Duodenal mucosa (tissue), 2 donors: ENCODE results near the gene SPINT1.

ENCODE experiments used
- H3K27ac ChIP-seq: one replicate; pipeline ENCODE4 v1.7.0; 2013; ENCODE audit warnings: low read depth, low read length
- H3K27me3 ChIP-seq, 2 donors: one replicate each; pipeline ENCODE4 v1.7.0; 2013; ENCODE audit warnings: low read length in 2 of 2, control low read depth in 1 of 2; ENCODE audit not compliant: insufficient read depth in 2 of 2, control insufficient read depth in 1 of 2
- H3K36me3 ChIP-seq, 2 donors: one replicate each; pipeline ENCODE4 v1.7.0; 2013; ENCODE audit warnings: low read length in 2 of 2, control low read depth in 1 of 2; ENCODE audit not compliant: insufficient read depth in 2 of 2, control insufficient read depth in 1 of 2
- H3K4me1 ChIP-seq, 2 donors: one replicate each; pipeline ENCODE4 v1.7.0; 2013; ENCODE audit warnings: low read length in 2 of 2, control low read depth in 1 of 2; ENCODE audit not compliant: insufficient read depth in 2 of 2, control insufficient read depth in 1 of 2
- H3K4me3 ChIP-seq, 2 donors: one replicate each; pipeline ENCODE4 v1.7.0; 2013; ENCODE audit warnings: low read length in 2 of 2, low read depth in 1 of 2
- H3K9ac ChIP-seq, 2 donors: one replicate each; pipeline ENCODE4 v1.7.0; 2013; ENCODE audit warnings: low read length in 2 of 2, low read depth in 1 of 2
- H3K9me3 ChIP-seq, 2 donors: one replicate each; pipeline ENCODE4 v1.7.0; 2013; ENCODE audit warnings: low read length in 2 of 2, control low read depth in 1 of 2; ENCODE audit not compliant: control insufficient read depth in 1 of 2

SPINT1 gene

GRCh38 chr15:40843885-40844695 is at the start of gene SPINT1:
Gene SPINT1, plus strand, starts transcription at chr15:40844048. Its CDS starts 507 bp downstream, at chr15:40844555.
- peak within 1 kb of the TSS; percentile 81 to 85 for H3K4me3 ChIP-seq
- peak within 1 kb of the TSS; percentile 88 to 94 for H3K9ac ChIP-seq
- peaks cover 0 to 5% of the 10 kb centered on the region in 2 donors for H3K36me3 ChIP-seq
- H3K9me3 ChIP-seq = no peaks in the 10 kb centered on the region
- peak within 1 kb of the TSS; percentile 89 for H3K27ac ChIP-seq
- H3K4me1 ChIP-seq = peaks cover 10 to 33% of the 10 kb centered on the region in 2 donors
- H3K27me3 ChIP-seq = no peaks in the 10 kb centered on the region

- H3K36me3 ChIP-seq = peaks cover 0 to 7% of the 10 kb centered on the region in 2 donors
- no peak overlapping the region for H3K4me3 ChIP-seq
- H3K9ac ChIP-seq = no peak overlapping the region
- H3K27ac ChIP-seq = no peak overlapping the region
- no peaks in the 10 kb centered on the region for H3K9me3 ChIP-seq
- no peaks in the 10 kb centered on the region for H3K27me3 ChIP-seq
- H3K4me1 ChIP-seq = peaks cover 12 to 32% of the 10 kb centered on the region in 2 donors
These were observed 47.8 kb upstream of the SPINT1 start for GRCh38 chr15:40796041-40796440.

- Histone ChIP-seq H3K27me3 (no peaks in the 10 kb centered on the region), H3K4me3 (no peak overlapping the region), H3K9me3 (no peaks in the 10 kb centered on the region), H3K27ac (no peak overlapping the region), H3K9ac (no peak overlapping the region), H3K4me1 (peaks cover 12 to 32% of the 10 kb centered on the region in 2 donors), H3K36me3 (peaks cover 0 to 7% of the 10 kb centered on the region in 2 donors)
These were observed 47.3 kb upstream of the SPINT1 start for GRCh38 chr15:40796512-40796911.

- Histone ChIP-seq H3K36me3 (peaks cover 0 to 5% of the 10 kb centered on the region in 2 donors), H3K4me3 (no peak overlapping the region), H3K27ac (no peak overlapping the region), H3K9me3 (no peaks in the 10 kb centered on the region), H3K27me3 (no peaks in the 10 kb centered on the region), H3K9ac (no peak overlapping the region), H3K4me1 (peaks cover 12 to 30% of the 10 kb centered on the region in 2 donors)
These were observed 44.3 kb upstream of the SPINT1 start for GRCh38 chr15:40799523-40799922.

- H3K4me1 ChIP-seq = peaks cover 20 to 24% of the 10 kb centered on the region in 2 donors
These were observed 40.8 kb upstream of the SPINT1 start for GRCh38 chr15:40803076-40803475.

GRCh38 chr15:40803688-40804087 is 40.2 kb upstream of the SPINT1 start:
- Histone ChIP-seq H3K27ac (no peak overlapping the region), H3K36me3 (no peaks in the 10 kb centered on the region), H3K9me3 (no peaks in the 10 kb centered on the region), H3K4me1 (peaks cover 22 to 25% of the 10 kb centered on the region in 2 donors), H3K27me3 (no peaks in the 10 kb centered on the region), H3K4me3 (no peak overlapping the region), H3K9ac (no peak overlapping the region)

More at GRCh38 chr15:40803076-40803475, 40.8 kb upstream of the SPINT1 start:
- no peak overlapping the region for H3K4me3 ChIP-seq
- H3K27me3 ChIP-seq = no peaks in the 10 kb centered on the region
- H3K9me3 ChIP-seq = no peaks in the 10 kb centered on the region
- H3K9ac ChIP-seq = no peak overlapping the region
- no peak overlapping the region for H3K27ac ChIP-seq
- peaks cover 0 to 5% of the 10 kb centered on the region in 2 donors for H3K36me3 ChIP-seq

GRCh38 chr15:40806672-40807027 is 37.2 kb upstream of the SPINT1 start:
- H3K36me3 ChIP-seq = peaks cover 9 to 18% of the 10 kb centered on the region in 2 donors
- H3K9me3 ChIP-seq = no peaks in the 10 kb centered on the region
- H3K9ac ChIP-seq = peak overlapping the region; percentile 100
- no peaks in the 10 kb centered on the region for H3K27me3 ChIP-seq
- peak overlapping the region; percentile 99 to 100 for H3K4me3 ChIP-seq
- peak overlapping the region; percentile 97 for H3K27ac ChIP-seq
- H3K4me1 ChIP-seq = peaks cover 28 to 36% of the 10 kb centered on the region in 2 donors

- peak within 1 kb of the TSS; percentile 97 for H3K27ac ChIP-seq
- no peaks in the 10 kb centered on the region for H3K27me3 ChIP-seq
- H3K4me3 ChIP-seq = peak within 1 kb of the TSS; percentile 99 to 100
- H3K9me3 ChIP-seq = no peaks in the 10 kb centered on the region
- H3K4me1 ChIP-seq = peaks cover 28 to 36% of the 10 kb centered on the region in 2 donors
- H3K36me3 ChIP-seq = peaks cover 9 to 18% of the 10 kb centered on the region in 2 donors
- H3K9ac ChIP-seq = peak within 1 kb of the TSS; percentile 100
These were observed 36.6 kb upstream of the SPINT1 start, which contains the start of the genes DNAJC17 and ZFYVE19 for GRCh38 chr15:40807028-40807887. Gene DNAJC17, minus strand, starts transcription at chr15:40807473. Its CDS starts 27 bp downstream, at chr15:40807446. Gene ZFYVE19, plus strand, starts transcription at chr15:40807089. Its CDS starts 501 bp downstream, at chr15:40807590.

GRCh38 chr15:40807888-40808461 is 35.9 kb upstream of the SPINT1 start:
- H3K36me3 ChIP-seq = peaks cover 9 to 23% of the 10 kb centered on the region in 2 donors
- no peaks in the 10 kb centered on the region for H3K27me3 ChIP-seq
- peak overlapping the region; percentile 51 to 100 for H3K9ac ChIP-seq
- peak overlapping the region; percentile 99 to 100 for H3K4me3 ChIP-seq
- H3K4me1 ChIP-seq = peaks cover 28 to 36% of the 10 kb centered on the region in 2 donors
- H3K9me3 ChIP-seq = no peaks in the 10 kb centered on the region
- H3K27ac ChIP-seq = peak overlapping the region; percentile 50
